ENCODE results near the gene NHLRC4.
"Not testable (repeated sequence)": the region's sequence is repeated elsewhere in the genome, so short reads cannot be mapped to it uniquely, and the experiment has no call there.

The NHLRC4 gene

GRCh38 chr16:586047-586644 lies 19.3 kb downstream of the NHLRC4 start:
- DNase-seq = no peak

GRCh38 chr16:586645-587590 lies 20.1 kb downstream of the NHLRC4 start:
- no peak for DNase-seq

- DNase-seq = no peak
Observed at GRCh38 chr16:588639-588888, 21.8 kb downstream of the NHLRC4 start.

GRCh38 chr16:588889-589657 lies 22.3 kb downstream of the NHLRC4 start:
- peak; percentile 91 to 98 for DNase-seq

- peak; percentile 95 to 98 for DNase-seq
Observed at GRCh38 chr16:589658-590187, 22.9 kb downstream of the NHLRC4 start, which contains the start of gene RAB40C. Gene RAB40C, plus strand, starts transcription at chr16:590066. Its CDS starts 226 bp downstream, at chr16:590292.

- DNase-seq = no peak
Observed at GRCh38 chr16:590188-590814, 23.5 kb downstream of the NHLRC4 start.

- DNase-seq = no peak
Observed at GRCh38 chr16:590815-591200, 24.0 kb downstream of the NHLRC4 start.

GRCh38 chr16:591231-591630 lies 24.4 kb downstream of the NHLRC4 start:
- DNase-seq = no peak

GRCh38 chr16:591892-592517 lies 25.2 kb downstream of the NHLRC4 start:
- no peak for DNase-seq

- DNase-seq = peak; percentile 69 to 86
Observed at GRCh38 chr16:592518-593306, 25.9 kb downstream of the NHLRC4 start.

- no peak for DNase-seq
Observed at GRCh38 chr16:593406-593805, 26.6 kb downstream of the NHLRC4 start.

GRCh38 chr16:593807-594206 lies 27.0 kb downstream of the NHLRC4 start:
- DNase-seq = no peak

- no peak for DNase-seq
Observed at GRCh38 chr16:595094-595528, 28.3 kb downstream of the NHLRC4 start.

GRCh38 chr16:595942-596735 lies 29.3 kb downstream of the NHLRC4 start:
- peak; percentile 9 to 31 for DNase-seq

GRCh38 chr16:596736-597060 lies 29.9 kb downstream of the NHLRC4 start:
- DNase-seq = no peak

- DNase-seq = not testable (repeated sequence)
Observed at GRCh38 chr16:597655-598054, 30.9 kb downstream of the NHLRC4 start.

GRCh38 chr16:598823-599739 lies 32.3 kb downstream of the NHLRC4 start:
- no peak for DNase-seq

GRCh38 chr16:600781-601180 lies 34.0 kb downstream of the NHLRC4 start:
- peak in 1 of 2 donors; percentile 15 for DNase-seq

- DNase-seq = no peak
Observed at GRCh38 chr16:603933-604332, 37.1 kb downstream of the NHLRC4 start.
